ENCODE data around the gene PISD.
"Not testable (repeated sequence)": the region's sequence is repeated elsewhere in the genome, so short reads cannot be mapped to it uniquely, and the experiment has no call there.

PISD gene

GRCh38 chr22:31661851-31662667 lies at the start of gene PISD:
Gene PISD (minus strand): TSS chr22:31662215. CDS start chr22:31662208, 7 bp downstream.
- peak; percentile 97 for DNase-seq (ENCODE audit: low spot score)

- not testable (repeated sequence) for DNase-seq (ENCODE audit: low spot score)
These were observed 49.2 kb upstream of the PISD start for GRCh38 chr22:31711226-31711625.

GRCh38 chr22:31707519-31707918 lies 45.5 kb upstream of the PISD start:
- no peak for DNase-seq (ENCODE audit: low spot score)

GRCh38 chr22:31695423-31695822 lies 33.4 kb upstream of the PISD start:
- no peak for DNase-seq (ENCODE audit: low spot score)

- not testable (repeated sequence) for DNase-seq (ENCODE audit: low spot score)
These were observed 32.0 kb upstream of the PISD start for GRCh38 chr22:31694046-31694445.

- no peak for DNase-seq (ENCODE audit: low spot score)
These were observed 30.3 kb upstream of the PISD start for GRCh38 chr22:31692186-31692886.

GRCh38 chr22:31691408-31691807 lies 29.4 kb upstream of the PISD start:
- no peak for DNase-seq (ENCODE audit: low spot score)

GRCh38 chr22:31683181-31684105 lies 21.4 kb upstream of the PISD start:
- no peak for DNase-seq (ENCODE audit: low spot score)

GRCh38 chr22:31682751-31683150 lies 20.7 kb upstream of the PISD start:
- DNase-seq (ENCODE audit: low spot score), result no peak

GRCh38 chr22:31681349-31682345 lies 19.6 kb upstream of the PISD start:
- no peak for DNase-seq (ENCODE audit: low spot score)

- DNase-seq (ENCODE audit: low spot score), result no peak
These were observed 18.9 kb upstream of the PISD start for GRCh38 chr22:31680861-31681341.

GRCh38 chr22:31678748-31679147 lies 16.7 kb upstream of the PISD start:
- no peak for DNase-seq (ENCODE audit: low spot score)

GRCh38 chr22:31676700-31677099 lies 14.7 kb upstream of the PISD start:
- DNase-seq (ENCODE audit: low spot score), result peak; percentile 44

GRCh38 chr22:31674219-31674618 lies 12.2 kb upstream of the PISD start:
- DNase-seq (ENCODE audit: low spot score), result not testable (repeated sequence)

GRCh38 chr22:31668849-31669248 lies 6.8 kb upstream of the PISD start:
- DNase-seq (ENCODE audit: low spot score), result not testable (repeated sequence)

- DNase-seq (ENCODE audit: low spot score), result no peak
These were observed 638 bp upstream of the PISD start for GRCh38 chr22:31662668-31663037.

GRCh38 chr22:31660860-31661341 lies 1.1 kb downstream of the PISD start:
- DNase-seq (ENCODE audit: low spot score), result not testable (repeated sequence)

- DNase-seq (ENCODE audit: low spot score), result no peak
These were observed 2.8 kb downstream of the PISD start for GRCh38 chr22:31659246-31659645.

- no peak for DNase-seq (ENCODE audit: low spot score)
These were observed 7.6 kb downstream of the PISD start for GRCh38 chr22:31654408-31654807.

- no peak for DNase-seq (ENCODE audit: low spot score)
These were observed 8.1 kb downstream of the PISD start for GRCh38 chr22:31653944-31654343.

Measured in D341Med (cell line).